GM19240 (cell line): ENCODE measurements around the gene TMEM139.

ENCODE experiments used
- DNase-seq: peaks from one replicate; pipeline ENCODE4 v3.0.0; 2011; ENCODE audit warnings: low spot score; ENCODE audit not compliant: insufficient read length

Gene TMEM139

DNA sequence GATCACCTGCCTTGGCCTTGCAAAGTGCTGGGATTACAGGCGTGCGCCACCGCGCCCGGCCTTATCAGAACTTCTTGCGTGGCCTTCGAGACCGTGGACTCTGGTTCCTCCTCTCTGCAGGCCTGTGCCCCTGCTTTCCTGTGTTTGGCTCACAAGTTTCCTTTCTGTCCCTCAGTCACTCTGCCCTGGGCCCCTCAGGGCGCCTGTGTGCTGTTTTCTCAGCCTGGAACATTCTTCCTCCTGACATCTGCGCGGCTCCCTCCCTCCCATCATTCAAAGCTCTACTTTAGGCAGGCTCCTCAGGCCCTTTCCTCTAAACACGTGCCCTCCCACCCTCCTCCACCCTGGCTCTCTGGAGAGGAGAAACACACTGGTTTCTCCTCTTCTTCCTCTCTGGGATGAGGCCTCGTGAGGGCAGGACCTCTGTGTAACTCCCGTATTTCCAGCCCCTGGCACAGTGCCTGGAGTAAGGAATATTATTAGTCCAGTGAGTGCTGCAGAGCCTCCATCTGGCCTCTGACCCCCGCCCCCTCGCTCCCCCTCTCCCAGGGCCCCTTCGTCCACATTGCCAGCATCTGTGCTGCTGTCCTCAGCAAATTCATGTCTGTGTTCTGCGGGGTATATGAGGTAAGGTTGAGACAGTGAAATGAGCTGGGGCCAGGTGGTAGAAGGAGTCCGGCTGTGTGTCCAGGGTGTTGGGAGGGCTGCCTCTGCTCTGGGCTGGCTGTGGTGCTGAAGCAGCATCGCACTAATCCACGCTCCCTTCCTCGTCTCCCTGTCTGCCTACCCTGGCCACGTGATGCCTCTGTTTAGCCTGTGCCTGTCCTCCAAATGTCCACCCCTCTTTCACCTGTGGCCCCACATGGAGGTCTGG lies 38.2 kb downstream of the TMEM139 start:
- no peak for DNase-seq

DNA sequence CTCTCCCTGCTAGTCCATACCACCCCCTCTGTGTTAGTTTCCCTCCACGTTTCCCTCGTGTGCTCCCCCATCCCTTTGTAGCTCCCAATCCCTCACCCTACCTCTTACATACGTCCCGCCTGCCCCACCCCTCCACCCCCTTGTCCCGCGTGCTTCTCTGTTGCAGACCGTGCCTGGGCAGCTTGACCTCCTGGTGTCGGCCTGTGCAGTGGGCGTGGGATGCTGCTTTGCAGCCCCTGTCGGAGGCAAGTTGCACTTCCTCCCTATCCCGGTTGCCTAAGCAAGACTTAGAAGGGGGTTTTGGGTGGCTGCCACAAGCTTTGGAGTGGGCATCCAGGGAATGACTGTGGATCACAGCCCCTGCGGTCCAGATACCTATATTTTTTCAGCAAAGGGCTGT lies 38.9 kb downstream of the TMEM139 start:
- DNase-seq, result no peak

DNA sequence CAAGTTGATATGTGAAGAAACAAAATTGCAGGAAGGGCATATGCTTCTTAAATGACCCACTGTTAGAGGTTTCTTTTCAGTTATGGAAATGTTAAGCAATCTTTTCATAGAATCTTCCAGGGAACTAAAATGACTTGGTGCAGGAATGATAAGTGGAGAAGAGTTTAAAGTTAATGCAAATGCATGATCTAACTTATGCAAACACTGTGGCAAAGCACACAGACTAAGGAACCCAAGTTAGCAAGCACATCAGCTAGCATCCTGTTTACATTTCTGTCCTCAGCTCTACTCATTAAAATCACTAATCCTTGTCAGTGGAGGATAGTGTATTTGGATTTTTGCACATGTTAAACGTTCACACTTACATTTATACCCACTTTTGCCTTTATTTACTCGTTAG lies 40.5 kb downstream of the TMEM139 start:
- DNase-seq, result no peak

DNA sequence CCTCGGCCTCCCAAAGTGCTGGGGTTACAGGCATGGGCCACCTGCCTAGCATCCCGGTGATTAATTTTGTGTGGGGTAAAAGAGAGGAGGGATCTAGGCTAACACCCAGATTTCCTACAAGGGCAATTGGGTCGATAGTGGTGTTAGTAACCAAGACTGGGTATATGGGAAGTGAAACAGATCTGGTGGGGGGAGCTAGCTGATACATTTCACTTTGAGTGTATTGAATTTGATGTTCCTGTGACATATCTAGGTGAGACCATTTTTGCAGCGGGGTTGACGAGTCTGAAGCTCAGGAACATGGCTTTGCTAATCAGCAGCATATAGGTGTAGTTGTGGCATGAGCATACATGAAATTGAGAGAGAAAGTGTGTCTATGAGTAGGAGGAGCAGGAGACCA lies 43.1 kb downstream of the TMEM139 start:
- no peak for DNase-seq

DNA sequence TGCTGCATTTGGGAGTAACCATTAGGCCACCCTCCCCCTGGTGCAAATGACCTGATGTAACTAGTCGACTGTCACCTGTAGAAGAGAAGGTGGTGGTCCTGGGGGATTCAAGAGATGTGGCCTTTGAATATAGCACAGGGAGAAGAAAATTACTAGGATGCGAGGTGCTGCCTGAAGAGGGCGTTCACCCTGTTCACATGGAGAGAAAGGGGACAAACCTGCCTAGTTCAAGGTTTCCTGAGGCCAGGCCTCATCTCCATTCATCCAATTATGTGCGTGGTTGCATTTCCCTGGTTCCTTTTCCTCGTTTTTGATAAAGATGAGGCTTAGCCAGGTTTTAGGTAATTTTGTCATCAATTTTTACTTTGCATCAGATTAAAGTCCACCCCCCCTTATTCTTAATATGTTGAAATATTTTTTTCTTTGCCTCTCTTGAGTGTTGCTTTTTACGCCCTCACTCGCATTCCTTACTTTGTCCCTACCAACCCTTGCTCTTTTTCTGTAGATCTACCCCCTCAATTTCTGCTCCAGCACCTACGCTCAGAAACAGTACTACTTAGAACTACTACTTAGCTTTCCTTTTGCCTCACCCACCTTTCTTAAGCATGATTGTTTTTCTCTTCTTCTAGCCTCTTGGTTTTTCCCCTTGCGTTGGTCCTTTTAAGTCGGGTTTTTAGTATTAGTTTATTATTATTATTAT lies 44.9 kb downstream of the TMEM139 start:
- DNase-seq, result no peak

DNA sequence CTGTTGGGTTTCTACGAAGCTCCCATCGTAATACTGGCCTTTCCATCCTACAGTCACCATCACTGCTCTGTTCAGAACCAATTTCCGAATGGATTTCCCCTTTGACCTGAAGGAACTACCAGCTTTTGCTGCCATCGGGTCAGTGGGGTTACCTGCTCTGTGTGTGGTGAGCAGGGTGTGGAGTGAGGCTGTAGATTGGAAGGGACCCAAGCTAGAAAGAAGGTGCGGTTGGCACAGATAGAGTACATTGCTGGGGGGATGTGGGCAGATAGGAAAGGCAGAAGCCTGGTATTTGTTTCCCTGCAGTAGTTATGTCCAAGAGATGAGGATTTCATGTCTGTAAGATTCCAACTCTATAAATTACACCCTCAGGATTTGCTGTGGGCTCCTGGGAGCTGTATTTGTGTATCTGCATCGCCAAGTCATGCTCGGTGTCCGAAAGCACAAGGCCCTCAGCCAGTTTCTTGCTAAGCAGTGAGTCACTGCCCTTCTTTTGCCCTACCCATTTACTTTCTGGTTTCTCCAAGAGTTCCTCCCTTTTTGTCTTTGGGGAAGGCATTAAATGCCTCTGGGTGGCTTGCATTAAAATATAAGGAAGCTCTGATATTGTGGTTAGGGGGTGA lies 46.5 kb downstream of the TMEM139 start:
- no peak for DNase-seq

DNA sequence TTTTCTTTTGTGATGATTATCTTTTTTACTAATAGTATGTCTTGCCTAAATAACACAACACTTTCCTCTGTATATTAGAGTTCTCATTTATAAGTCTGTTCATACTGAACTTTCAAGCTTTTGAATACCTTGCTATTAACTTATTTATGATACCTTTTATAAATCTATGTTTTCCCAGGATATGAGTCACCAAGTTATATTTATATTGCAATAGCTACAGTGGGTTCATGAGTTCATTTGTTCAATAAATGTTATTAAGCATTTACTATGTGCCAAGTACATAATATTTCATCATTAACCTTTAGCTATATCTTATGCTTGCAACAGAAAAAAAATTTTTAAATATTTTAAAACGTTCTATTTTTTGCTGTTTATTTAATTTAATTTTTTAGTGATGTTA lies 49.5 kb downstream of the TMEM139 start:
- DNase-seq, result no peak

DNA sequence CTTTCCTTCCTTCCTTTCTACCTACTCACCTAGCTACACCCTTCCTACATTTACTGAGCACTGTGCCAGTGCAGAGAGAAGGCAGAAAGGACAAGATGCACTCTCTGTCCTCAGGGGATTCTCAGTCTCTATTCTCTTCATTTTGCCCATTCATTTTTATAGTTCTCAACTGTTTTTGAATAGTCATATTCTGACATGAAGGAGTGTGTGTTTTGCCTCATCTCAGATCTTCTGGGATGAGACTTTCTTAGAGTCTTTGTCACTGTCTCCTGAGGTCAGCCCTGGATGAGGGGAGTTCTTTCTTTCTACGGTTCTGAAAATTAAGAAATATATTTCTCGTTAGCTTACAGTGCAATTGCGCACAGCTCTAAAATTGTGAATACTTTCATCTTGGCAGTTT lies 52.5 kb downstream of the TMEM139 start:
- DNase-seq, result no peak
